Fibroblast of skin of left biceps (primary cell): ENCODE results near the gene MYH6.
"Not testable (repeated sequence)": the region's sequence is repeated elsewhere in the genome, so short reads cannot be mapped to it uniquely, and the experiment has no call there.

Experiments used
- DNase-seq, 2 experiments: peaks; one replicate each; pipeline ENCODE4 v3.0.0-alpha.2; 2013; ENCODE audit warnings: low read depth in 2 of 2

Gene MYH6

DNA sequence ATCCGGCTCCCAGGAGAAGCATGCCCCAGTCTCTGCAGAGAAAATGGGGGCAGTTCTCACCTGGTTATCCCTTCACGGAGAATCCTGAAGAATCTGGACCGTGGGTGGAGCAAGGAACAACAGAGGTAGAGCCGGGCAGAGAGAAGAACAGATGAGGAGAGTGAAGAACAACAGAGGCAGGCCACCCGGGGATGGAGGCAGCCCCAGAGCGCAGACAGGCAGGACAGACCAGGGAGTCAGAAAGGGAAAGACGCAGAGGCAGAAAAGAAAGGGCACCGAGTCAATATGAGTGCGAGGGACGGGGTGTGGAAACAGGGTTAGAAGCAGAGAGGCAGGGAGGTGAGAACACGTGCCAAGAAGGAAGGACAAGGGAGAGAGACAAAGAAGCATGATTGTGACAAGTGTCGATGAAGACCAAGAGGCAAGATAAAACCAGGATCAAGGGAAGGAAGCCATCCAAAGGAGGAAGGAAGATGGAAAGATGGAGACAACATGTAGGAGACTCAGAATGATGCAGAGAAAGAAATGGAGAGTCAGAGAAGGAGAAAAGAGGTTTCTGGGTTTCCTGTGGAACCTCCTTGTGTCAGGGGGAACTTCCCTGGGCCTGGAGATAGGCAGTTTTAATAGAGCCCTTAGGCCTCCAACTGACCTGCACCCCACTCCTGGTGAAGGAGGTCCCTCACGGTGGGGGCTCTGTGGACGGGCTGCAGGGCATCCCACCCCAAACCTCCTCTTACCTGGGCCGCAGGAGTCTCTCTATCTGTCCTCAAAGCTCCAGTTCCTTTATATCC is at the start of gene MYH6:
MYH6 (minus strand) TSS at position 758 of the 791 bp plus-strand sequence. CDS start 1,050 bp downstream, outside the sequence.
- DNase-seq: no peak

DNA sequence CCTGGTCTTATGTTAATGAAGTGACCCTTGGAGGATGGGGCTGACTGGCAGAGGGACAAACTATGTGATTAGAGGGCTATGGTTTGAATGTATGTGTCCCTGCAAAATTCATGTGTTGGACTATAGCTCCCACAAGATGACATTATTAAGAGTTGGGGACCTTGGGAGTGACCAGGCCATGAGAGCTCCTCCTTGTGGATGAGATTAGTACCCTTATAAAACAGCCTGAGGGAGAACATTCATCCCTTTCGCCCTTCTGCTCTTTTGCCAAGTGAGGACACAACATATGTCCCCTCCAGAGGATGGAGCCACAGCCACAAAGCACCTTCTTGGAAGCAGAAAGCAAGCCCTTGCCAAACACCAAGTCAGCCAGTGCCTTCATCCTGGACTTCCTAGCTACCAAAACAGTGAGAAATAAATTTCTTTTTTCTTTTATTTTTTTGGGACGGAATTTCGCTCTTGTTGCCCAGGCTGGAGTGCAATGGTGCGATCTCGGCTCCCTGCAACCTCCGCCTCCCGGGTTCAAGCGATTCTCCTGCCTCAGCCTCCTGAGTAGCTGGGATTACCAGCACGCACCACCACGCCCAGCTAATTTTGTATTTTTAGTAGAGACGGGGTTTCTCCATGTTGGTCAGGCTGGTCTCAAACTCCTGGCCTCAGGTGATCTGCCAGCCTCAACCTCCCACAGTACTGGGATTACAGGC is 49.0 kb upstream of the MYH6 start:
- DNase-seq: not testable (repeated sequence)

DNA sequence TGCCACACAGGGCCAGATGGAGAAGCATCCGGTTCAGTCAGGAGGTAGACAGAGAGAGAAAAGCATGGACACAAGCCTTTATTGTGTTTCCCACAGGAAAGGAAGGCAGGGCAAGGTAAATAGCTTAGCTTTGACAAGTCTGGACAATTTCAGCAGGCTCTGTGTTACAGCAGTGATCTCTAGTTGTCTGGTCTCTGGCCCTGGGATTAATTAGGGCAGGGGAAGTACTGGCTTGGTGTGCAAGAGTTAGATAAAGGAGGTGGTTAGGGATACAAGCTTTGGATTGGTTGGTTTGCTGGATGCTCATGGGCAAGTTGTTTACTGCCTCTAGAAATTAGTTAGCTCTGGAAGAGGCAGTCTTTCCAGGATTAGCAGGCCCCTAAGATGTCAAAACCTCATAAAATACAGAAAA is 46.4 kb upstream of the MYH6 start:
- no peak for DNase-seq

DNA sequence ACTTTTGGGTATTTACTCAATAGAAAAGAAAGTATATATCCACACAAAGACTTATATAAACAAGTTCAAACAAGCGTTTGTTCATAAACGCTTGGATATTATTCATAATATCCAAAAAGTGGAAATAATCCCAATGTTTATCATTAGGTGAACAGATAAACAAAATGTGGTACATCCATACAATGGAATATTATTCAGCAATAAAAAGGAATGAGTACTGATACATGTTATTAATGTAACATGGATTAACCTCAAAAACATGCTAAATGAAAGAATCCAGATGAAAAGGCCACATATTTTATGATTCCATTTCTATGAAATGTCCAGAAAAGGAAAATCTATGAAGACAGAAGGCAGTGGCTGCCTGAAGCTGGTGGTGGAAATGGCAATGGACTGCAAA is 44.2 kb upstream of the MYH6 start:
- DNase-seq: no peak

DNA sequence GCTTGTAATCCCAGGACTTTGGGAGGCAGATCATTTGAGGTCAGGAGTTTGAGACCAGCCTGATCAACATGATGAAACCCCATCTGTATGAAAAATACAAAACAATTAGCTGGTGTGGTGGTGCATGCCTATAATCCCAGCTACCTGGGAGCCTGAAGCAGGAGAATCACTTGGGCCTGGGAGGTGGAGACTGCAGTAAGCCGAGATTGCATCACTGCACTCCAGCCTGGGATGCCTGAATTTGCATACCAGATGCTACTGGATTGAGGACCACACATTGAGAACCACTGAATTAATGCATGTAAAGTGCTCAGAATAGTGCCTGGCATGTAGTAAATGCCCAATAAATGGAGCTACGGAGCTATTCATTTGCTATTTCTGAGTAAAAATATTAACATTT is 42.3 kb upstream of the MYH6 start:
- DNase-seq: no peak

DNA sequence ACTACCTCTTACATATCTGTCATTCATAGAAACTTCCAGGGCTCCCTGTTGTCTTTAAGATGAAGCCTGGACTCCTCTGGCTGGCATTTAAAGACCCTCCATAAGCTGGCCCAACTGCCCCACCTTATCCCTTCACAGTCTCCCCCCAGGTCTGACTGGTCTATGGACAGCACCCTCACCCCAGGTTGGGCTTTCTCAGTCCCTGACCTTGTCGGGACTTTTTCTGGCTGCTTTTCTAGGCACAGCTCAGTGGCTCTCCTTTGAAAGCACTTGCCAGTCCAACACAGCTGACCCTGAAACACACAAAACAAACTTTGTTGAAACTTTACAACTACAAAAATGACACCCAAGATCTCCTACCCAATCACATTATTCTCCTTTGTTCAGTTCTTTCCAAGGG is 41.2 kb upstream of the MYH6 start:
- DNase-seq: no peak

DNA sequence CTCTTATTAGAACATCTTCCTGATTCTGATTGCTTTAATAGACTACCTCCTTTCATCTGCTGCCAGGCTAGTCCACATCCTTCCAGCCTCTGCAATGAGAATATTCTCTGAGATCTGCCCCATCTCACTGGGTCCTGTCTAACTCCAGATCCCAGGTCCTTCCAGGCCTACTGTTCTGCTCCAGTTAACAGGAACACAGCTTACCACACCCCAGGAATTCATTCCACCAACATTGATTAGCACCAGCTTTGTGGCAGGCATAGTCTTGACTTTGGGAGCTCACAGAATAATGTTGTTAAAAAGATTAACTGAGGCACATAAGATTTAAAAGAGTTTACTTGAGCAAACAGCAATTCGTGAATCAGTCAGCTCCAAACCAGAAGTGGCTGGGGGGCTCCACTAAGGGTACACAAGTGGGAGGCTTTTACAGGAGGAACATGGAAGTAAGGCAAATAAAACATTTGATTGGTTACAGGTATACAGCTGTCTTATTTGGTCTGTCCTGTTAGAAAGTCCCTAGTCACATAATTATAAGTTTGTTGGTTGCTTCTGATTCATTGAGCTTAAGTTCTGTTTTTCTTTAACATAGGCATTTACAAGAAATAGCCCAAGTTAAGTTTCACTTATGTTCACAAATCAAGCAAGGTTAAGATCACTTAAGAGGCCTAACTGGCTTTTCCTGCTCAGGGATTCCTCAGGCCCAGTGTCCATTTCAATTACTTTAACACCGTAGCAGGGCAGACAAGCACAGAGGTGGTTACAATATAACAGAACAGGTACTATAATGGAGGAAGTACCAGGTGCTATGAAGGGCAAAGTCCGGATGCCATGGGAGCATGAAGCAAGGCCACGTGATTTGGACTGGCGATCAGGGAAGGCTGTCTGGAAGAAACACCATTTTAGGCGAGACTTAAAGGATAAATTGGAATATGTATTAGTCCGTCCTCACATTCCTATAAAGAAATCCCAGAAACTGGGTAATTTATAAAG is 39.6 kb upstream of the MYH6 start:
- DNase-seq: no peak

DNA sequence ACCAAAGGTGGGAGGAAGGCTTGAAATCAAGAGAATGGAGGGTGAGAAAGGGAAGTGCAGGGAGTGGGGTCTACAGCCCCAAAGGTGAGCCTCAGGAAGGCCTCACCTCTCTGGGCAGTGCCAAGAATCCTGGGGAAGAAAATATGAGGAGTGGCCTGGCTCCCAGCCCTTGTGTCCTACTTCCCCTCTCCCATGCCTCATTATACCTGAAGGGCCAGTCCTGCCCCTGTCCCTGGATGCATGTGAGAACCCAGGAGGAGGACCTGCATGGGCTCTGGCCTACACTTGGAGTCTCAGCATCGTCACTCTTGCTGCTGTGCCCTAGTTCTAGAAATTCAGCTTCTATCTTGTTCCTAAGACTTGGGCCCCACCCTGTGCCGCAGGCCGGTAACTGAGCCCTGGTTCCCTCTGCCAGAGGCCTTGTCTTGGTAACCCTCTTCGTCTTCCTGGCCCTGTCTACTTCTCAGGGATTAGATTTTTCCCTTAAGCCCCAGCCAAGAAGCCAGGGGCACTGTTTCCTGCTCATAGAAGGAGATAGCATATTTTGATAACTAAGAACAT is 38.3 kb upstream of the MYH6 start:
- no peak for DNase-seq

DNA sequence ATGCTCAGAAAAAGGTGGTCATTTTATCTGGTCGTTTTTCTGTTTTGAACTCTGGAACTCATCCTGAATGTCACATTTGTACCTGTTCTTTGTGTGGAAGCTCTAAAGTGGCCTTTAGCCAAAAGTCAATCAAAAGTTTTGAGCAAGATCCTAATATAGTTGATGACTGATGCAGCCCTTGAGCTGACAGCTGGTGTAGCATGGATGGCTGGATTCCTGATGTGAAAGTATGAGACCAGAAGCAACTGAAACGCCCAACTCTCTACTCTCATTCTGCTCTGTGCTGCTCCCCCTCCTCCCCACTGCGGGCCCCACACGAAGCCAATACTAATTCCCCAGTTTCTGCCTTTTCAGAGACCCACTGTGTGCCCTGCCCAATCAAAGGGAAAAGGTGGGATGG is 37.7 kb upstream of the MYH6 start:
- DNase-seq: no peak

DNA sequence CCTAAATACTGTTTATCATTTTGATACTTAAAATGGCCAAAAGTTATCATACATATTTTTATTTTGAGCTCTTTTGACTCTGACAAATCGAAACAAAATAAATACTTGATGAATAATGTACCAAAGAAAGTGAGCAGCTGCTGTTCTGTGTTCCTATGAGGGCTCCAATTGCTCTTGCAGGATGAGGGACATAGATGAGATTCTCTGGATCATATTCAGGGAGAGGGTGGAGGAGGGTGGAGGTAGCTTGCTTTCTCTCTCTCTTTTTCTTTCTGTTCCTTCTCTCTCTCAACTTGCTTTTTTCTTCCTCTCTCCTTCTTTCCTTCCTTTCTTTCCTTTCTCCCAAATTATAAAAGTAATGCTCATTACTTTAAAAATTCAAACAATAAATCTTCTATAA is 36.2 kb upstream of the MYH6 start:
- no peak for DNase-seq

DNA sequence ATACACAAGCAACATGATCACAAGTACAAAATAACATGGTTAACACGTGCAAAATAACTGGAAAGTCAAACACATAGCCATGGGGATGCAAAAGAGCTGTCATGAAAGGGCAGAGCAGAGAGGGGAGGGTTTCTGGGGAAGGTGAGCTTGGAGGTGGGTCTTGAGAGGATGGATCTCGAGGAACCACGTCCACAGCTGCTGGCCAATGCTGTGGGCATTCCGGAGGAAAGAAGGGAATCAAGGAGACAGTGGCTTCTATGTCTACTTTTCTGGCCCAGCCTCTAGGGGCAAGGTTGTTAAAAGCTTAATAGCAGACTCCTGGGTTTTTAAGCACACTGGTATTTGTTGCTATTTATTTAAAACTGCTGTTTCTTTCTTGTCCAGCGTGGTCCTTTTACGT is 35.8 kb upstream of the MYH6 start:
- DNase-seq: no peak

DNA sequence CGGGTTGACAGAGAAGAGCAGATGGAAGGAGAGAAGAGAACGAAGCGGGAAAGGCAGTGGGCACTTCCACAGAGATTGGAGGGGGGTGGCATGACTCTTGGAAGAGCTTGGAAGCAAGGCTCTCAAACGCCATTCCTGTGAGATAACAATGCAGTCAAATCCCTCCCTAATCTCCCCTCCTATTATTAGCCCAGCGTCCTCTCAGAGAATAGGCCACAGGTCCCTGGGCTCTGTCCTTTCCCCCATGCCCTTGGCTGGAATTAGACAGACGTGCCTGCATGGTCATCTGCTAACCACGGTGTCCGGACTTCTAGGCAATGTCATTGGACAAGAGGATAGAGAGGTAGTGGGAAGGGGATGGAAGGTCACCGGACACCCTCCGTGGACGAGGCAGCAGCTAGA is 35.3 kb upstream of the MYH6 start:
- no peak for DNase-seq

DNA sequence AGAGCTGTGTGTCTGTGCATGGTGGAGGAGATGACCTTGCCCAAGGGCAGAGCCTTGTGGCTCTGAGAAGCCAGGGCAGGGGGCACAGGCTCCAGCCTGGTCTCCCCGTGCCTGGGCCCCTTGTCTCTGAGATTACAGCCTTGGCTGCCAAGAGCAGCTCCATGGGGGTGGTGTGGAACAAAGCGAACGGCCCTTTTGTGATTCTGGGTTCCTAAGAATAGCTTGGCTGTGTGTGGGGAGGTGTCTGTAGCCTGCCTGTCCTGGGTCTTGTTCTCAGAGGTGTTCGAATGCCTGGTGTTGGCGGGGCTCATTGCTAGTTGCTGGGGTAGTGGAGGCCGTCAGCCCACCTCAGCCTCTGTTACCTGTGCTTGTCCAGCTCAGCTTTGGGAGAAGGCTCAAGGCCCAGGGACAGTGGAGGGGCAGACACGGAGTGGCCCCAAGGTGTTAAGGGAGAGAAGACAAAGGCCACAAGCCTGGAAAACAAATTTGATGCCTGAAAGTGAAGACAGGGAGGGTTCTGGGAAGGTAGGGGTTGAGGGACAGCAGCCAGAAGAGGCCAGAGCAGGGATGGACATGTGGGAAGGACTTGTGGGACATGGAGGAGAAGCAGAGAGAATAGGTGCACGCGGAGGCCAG is 34.8 kb upstream of the MYH6 start:
- DNase-seq: no peak

DNA sequence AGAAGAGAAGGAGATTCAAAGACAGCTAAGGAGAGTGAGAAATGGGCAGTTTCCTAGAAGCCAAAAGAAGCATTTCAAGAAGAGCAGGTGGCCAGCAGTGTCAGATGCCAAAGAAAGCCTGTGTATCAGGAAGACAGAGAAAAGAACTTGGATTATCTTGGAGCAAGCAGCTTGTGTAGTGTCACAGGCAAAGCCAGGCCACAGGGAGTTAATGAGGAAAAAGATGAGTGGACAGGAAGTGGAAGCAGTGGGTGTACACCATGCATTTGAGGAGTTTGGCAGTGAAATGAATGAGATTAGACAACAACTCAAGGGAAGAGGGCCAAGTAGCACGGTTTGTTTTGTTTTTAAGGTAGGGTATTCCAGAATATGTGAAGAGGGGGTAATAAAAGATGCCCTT is 33.0 kb upstream of the MYH6 start:
- DNase-seq: no peak

DNA sequence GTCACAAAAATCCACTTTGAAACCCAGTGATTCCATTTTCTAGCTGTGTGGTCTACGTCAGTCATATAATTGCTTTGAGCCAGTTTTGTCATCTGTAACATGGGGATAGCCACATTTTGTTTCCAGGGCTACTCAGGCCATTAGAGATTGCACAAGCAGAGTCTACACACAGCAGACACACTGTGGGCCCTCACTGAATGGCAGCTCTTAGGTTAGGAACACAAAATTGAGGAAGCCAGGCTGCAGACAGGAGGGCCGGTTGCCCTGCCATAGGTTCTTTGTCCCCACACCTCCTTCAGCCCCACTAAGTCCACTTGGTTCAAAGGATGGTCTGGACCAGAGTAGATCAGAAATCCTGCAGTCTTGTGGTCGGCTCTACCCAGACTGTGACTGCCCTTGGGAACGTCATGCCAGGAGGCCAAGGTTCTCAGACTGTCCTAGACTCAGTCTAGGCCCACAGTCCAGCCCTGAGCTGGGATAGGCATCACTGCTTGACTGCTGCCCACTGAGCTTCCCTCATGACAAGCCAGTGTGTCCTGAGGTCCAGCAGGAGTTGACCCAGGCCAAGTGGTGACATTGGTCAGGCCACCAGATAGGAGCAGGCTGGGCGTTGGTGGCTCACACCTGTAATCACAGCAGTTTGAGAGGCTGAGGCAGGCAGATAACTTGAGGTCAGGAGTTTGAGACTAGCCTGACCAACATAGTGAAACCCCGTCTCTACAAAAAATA is 31.2 kb upstream of the MYH6 start:
- no peak for DNase-seq

DNA sequence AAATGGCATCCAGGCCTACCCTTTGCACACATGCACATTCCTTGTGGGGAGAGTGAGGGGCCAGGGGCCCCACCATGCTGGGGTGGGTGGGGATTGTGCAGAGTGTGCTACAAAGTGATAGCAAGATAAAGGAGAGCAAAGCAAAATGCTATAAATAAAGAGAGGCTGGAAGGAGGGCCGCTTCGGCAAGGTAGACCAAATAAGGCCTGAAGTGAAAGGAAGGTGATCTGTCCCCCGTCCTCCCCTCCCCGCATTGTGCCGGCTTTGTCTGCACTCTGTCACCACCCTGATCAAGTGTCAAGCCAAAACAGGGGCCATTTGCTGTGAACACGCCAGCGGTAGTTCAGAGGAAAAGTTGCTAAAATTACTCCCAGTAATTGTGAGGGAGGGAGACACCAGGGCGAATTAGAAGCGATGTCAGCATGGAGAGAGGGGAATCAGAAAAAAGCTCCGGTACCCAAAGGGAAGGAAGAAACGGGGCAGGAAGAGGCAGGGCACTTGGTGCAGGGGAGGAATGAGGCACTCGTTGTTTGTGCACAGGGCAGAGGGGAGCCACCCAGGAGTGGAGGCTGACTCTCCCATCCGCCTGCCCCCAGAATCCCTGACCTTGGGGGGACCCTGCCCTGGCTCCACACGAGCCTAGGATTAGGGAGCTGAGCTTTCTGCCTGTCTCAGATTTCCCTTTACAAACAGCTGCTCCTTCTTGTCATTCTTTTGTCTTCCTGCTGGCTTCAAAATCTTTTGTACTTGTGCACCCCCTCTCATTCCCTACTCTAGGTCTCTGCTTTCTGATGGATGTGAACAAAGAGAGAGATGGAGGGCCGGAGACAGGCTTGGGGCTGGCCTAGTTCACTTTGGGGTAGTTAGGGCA is 30.3 kb upstream of the MYH6 start:
- DNase-seq: no peak

DNA sequence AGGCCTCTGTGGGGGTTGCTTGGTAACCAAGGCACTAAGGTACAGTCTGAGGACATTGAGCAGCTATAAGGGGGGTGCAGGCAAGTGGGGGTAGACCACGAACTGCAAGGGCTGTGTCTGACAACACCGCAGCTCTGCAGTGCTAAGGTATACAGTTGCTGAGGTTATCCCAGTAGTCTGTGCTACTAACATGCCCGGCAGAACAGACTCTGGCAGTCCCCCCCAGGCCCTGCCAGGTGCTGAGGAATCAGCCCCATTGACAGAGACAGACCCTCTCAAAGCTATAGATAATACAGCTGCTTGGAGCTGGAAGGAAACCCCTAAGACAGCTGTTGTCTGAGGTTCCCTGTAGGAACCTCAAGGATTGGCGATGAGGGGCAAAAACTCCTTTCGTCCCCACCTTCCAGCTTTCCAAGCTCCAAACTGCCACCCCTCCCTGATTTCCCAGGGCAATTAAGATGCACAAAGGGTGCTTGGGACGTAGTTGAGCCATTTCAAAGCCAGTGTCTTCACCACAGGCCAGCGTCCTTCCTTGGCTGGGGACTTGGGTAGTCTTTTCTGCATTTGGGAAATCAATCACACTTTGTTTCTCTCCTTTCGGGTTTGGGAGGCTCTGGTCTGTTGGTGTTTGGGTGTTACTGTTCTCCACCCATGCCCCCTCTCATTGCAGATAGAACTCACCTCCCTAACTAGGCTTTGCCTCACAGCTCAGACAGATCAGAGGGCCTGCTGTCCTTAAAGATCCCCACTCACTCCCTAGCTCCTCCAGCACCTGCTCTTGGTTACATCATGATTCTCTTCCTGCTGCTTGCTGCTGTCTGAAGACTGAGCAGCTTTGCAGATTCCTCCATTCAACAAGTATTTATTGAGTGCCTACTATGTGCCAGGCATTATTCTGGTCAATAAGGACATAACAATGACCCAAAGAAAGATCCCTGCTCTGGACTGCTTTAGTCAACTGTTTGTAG is 29.3 kb upstream of the MYH6 start:
- DNase-seq: no peak

DNA sequence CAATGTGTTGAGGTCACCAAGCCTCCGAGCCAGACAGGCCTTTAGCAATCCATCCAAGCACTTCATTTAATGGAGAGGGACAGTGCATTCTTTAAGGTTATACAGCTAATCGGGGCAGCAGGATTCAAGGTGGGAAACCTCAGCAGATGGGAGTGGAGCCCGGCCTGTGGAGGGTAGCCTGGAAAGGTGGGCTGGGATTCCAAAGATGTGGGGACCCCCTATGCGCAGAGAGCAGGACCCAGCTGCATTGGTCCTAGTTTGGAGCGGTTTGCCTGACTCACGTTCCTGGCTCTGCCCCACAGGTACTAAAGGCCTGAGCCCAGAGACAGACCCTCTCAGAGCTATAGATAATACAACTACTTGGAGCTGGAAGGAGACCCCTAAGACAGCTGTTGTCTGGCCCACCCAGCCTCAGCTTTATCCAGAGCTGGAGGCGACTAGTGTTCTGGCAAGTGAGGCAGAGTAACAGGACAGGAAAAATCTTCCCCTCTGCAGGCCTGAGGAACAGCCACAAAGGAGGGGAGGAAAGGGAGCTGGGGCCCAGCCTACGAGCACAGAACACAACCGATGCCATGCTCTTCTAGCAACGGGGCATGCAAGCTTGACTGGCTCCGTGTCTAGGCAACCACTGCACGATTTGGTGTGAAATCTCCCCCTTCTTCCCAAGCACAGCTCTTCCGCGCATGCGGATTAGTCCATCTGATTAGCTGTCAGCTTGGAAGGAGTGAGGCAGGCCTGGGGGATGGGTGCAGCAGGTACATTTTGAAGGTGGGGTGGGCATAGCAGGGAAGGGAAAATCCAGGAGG is 28.5 kb upstream of the MYH6 start:
- DNase-seq: no peak
